Chondrocyte (in vitro differentiated cells): ENCODE results near the gene PTCH1. TPM values are rescaled to one million over a fixed set of nuclear protein-coding genes. Genes with fewer than 3 reads are reported as not detected.

Source experiments
- DNase-seq: peaks from one replicate; pipeline ENCODE4 v3.0.0; 2021; ENCODE audit warnings: mixed read lengths, low spot score
- H3K27ac Mint-ChIP-seq: one replicate; pipeline ENCODE4 v1.8.0; 2021; ENCODE audit warnings: mild to moderate bottlenecking, moderate library complexity, mixed read lengths; ENCODE audit not compliant: unreplicated experiment
- H3K27me3 Mint-ChIP-seq: 2 replicates; pipeline ENCODE4 v1.8.0; 2021; ENCODE audit warnings: low read depth, mixed read lengths
- H3K36me3 Mint-ChIP-seq: 2 replicates; pipeline ENCODE4 v1.8.0; 2021; ENCODE audit warnings: low read depth, mixed read lengths
- H3K4me1 Mint-ChIP-seq: 2 replicates; pipeline ENCODE4 v1.8.0; 2021; ENCODE audit warnings: low read depth, mild to moderate bottlenecking, mixed read lengths
- H3K4me3 Mint-ChIP-seq: one replicate; pipeline ENCODE4 v1.8.0; 2021; ENCODE audit warnings: mild to moderate bottlenecking, moderate library complexity, mixed read lengths; ENCODE audit not compliant: unreplicated experiment
- H3K9me3 Mint-ChIP-seq: 2 replicates; pipeline ENCODE4 v1.8.0; 2021; ENCODE audit warnings: low read depth, mixed read lengths
- CTCF ChIP-seq: fragments of 200-600 bp; sonication (generic); IDR thresholded peaks from 2 replicates; pipeline ENCODE4 v1.5.0; 2021; ENCODE audit warnings: antibody characterized with exemption, mild to moderate bottlenecking, moderate library complexity
- total RNA-seq: library from RNA; stranded (reverse); gene quantifications from 3 replicates; pipeline ENCODE4 v1.2.1, GENCODE V29; 2021

PTCH1 gene
- total RNA-seq, 1 donor from 2014 or later, result 10.4 TPM

GRCh38 chr9:95483431-95483830, 33.3 kb downstream of the PTCH1 start:
- no peak overlapping the region for H3K4me3 Mint-ChIP-seq

GRCh38 chr9:95482621-95483020, 34.1 kb downstream of the PTCH1 start:
- no peaks in the 10 kb centered on the region for H3K27me3 Mint-ChIP-seq
- H3K4me3 Mint-ChIP-seq, result no peak overlapping the region
- no peaks in the 10 kb centered on the region for H3K9me3 Mint-ChIP-seq
- H3K4me1 Mint-ChIP-seq, result no peaks in the 10 kb centered on the region
- TF ChIP-seq CTCF, result no peak
- peaks cover 8% of the 10 kb centered on the region for H3K36me3 Mint-ChIP-seq
- no peak for DNase-seq
- H3K27ac Mint-ChIP-seq, result no peak overlapping the region

More at GRCh38 chr9:95483431-95483830, 33.3 kb downstream of the PTCH1 start:
- Mint-ChIP-seq H3K27ac (no peak overlapping the region), H3K36me3 (peaks cover 6% of the 10 kb centered on the region), H3K9me3 (no peaks in the 10 kb centered on the region), H3K4me1 (no peaks in the 10 kb centered on the region), H3K27me3 (no peaks in the 10 kb centered on the region)
- no peak for TF ChIP-seq CTCF
- no peak for DNase-seq

- no peak for DNase-seq
- peaks cover 14% of the 10 kb centered on the region for H3K36me3 Mint-ChIP-seq
- TF ChIP-seq CTCF, result no peak
These were observed 35.8 kb downstream of the PTCH1 start for GRCh38 chr9:95481000-95481399.

GRCh38 chr9:95480346-95480745, 36.4 kb downstream of the PTCH1 start:
- peaks cover 21% of the 10 kb centered on the region for H3K36me3 Mint-ChIP-seq
- H3K4me1 Mint-ChIP-seq, result no peaks in the 10 kb centered on the region
- no peak for TF ChIP-seq CTCF
- H3K27ac Mint-ChIP-seq, result no peak overlapping the region
- DNase-seq, result no peak
- no peak overlapping the region for H3K4me3 Mint-ChIP-seq
- H3K9me3 Mint-ChIP-seq, result no peaks in the 10 kb centered on the region
- H3K27me3 Mint-ChIP-seq, result no peaks in the 10 kb centered on the region

More at GRCh38 chr9:95481000-95481399, 35.8 kb downstream of the PTCH1 start:
- Mint-ChIP-seq H3K27me3 (no peaks in the 10 kb centered on the region), H3K27ac (no peak overlapping the region), H3K4me3 (no peak overlapping the region), H3K9me3 (no peaks in the 10 kb centered on the region), H3K4me1 (no peaks in the 10 kb centered on the region)

- DNase-seq, result no peak
- no peaks in the 10 kb centered on the region for H3K4me1 Mint-ChIP-seq
- no peak overlapping the region for H3K27ac Mint-ChIP-seq
- H3K9me3 Mint-ChIP-seq, result no peaks in the 10 kb centered on the region
- H3K4me3 Mint-ChIP-seq, result no peak overlapping the region
- peaks cover 24% of the 10 kb centered on the region for H3K36me3 Mint-ChIP-seq
- H3K27me3 Mint-ChIP-seq, result no peaks in the 10 kb centered on the region
- no peak for TF ChIP-seq CTCF
These were observed 37.4 kb downstream of the PTCH1 start for GRCh38 chr9:95479330-95479729.
